ENCODE measurements around the gene SMAGP.
"Not testable (repeated sequence)": the region's sequence is repeated elsewhere in the genome, so short reads cannot be mapped to it uniquely, and the experiment has no call there.

DNA sequence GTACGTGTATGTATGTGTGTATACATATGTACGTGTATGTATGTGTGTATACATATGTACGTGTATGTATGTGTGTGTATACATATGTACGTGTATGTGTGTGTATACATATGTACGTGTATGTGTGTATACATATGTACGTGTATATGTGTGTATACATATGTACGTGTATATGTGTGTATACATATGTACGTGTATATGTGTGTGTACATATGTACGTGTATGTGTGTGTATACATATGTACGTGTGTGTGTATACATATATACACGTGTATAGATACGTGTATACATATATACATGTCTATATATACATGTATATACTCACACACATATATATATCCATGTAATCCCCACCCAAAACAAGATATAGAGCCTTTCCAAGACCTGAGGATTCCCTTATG, 50.4 kb downstream of the SMAGP start:
- TF ChIP-seq, protein P1, sequence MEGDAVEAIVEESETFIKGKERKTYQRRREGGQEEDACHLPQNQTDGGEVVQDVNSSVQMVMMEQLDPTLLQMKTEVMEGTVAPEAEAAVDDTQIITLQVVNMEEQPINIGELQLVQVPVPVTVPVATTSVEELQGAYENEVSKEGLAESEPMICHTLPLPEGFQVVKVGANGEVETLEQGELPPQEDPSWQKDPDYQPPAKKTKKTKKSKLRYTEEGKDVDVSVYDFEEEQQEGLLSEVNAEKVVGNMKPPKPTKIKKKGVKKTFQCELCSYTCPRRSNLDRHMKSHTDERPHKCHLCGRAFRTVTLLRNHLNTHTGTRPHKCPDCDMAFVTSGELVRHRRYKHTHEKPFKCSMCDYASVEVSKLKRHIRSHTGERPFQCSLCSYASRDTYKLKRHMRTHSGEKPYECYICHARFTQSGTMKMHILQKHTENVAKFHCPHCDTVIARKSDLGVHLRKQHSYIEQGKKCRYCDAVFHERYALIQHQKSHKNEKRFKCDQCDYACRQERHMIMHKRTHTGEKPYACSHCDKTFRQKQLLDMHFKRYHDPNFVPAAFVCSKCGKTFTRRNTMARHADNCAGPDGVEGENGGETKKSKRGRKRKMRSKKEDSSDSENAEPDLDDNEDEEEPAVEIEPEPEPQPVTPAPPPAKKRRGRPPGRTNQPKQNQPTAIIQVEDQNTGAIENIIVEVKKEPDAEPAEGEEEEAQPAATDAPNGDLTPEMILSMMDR (IDR thresholded peaks at IDR 0.05; ENCODE audit: low read depth, low read length, missing input control): not testable (repeated sequence)
- TF ChIP-seq RXRA (IDR thresholded peaks at IDR 0.05); EGR1 (IDR thresholded peaks at IDR 0.05; ENCODE audit: low read depth in 2 of 2); SP1 (IDR thresholded peaks at IDR 0.05); JUND (IDR thresholded peaks at IDR 0.05): not testable (repeated sequence)
- TF ChIP-seq, protein P2, sequence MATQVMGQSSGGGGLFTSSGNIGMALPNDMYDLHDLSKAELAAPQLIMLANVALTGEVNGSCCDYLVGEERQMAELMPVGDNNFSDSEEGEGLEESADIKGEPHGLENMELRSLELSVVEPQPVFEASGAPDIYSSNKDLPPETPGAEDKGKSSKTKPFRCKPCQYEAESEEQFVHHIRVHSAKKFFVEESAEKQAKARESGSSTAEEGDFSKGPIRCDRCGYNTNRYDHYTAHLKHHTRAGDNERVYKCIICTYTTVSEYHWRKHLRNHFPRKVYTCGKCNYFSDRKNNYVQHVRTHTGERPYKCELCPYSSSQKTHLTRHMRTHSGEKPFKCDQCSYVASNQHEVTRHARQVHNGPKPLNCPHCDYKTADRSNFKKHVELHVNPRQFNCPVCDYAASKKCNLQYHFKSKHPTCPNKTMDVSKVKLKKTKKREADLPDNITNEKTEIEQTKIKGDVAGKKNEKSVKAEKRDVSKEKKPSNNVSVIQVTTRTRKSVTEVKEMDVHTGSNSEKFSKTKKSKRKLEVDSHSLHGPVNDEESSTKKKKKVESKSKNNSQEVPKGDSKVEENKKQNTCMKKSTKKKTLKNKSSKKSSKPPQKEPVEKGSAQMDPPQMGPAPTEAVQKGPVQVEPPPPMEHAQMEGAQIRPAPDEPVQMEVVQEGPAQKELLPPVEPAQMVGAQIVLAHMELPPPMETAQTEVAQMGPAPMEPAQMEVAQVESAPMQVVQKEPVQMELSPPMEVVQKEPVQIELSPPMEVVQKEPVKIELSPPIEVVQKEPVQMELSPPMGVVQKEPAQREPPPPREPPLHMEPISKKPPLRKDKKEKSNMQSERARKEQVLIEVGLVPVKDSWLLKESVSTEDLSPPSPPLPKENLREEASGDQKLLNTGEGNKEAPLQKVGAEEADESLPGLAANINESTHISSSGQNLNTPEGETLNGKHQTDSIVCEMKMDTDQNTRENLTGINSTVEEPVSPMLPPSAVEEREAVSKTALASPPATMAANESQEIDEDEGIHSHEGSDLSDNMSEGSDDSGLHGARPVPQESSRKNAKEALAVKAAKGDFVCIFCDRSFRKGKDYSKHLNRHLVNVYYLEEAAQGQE (IDR thresholded peaks at IDR 0.05): not testable (repeated sequence)

Measured in liver (tissue), 3 donors.